SH-SY5Y (cell line): Measurements from ENCODE around the gene BBS12.

Source experiments
- GATA2 ChIP-seq: IDR thresholded peaks from 2 replicates; pipeline ENCODE4 v1.6.1; 2011; ENCODE audit warnings: mild to moderate bottlenecking, low read depth, low read length
- GATA3 ChIP-seq: IDR thresholded peaks from 2 replicates; pipeline ENCODE4 v1.6.1; 2011; ENCODE audit warnings: low read depth, mild to moderate bottlenecking, low read length, moderate library complexity

DNA sequence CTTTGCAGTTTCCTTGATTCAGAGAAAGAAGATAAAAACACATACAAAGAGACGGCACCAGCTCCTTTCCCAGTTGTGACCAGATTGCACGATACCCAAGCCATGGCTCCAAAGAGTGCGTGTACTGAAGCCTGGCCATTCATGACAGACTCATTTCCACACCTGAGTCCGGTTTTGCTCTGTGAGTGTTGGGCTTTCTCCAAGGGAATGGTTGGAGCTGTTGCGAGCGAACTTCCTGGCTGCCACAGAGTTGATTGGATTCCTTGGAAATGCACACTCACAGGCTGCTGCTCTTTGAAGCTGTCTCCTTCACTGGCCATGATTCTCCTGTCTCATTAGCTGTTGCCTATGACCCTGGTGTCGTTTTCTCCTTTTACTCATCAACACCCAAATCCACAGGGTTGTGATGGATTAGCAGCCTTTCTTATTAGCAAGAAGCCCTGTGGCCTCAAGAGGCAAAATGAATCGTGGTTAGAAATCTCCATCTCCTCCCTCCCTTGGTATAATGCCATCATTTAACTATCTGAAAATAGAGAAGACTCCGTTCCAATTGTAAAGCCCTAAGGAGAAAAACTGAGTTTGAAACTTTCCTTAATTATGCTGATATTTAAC, 43.9 kb upstream of the BBS12 start:
- TF ChIP-seq GATA2 (no peak), GATA3 (no peak)
